ENCODE results near the gene KRTAP4-3.
"Not testable (repeated sequence)": the region's sequence is repeated elsewhere in the genome, so short reads cannot be mapped to it uniquely, and the experiment has no call there.

KRTAP4-3 gene

DNA sequence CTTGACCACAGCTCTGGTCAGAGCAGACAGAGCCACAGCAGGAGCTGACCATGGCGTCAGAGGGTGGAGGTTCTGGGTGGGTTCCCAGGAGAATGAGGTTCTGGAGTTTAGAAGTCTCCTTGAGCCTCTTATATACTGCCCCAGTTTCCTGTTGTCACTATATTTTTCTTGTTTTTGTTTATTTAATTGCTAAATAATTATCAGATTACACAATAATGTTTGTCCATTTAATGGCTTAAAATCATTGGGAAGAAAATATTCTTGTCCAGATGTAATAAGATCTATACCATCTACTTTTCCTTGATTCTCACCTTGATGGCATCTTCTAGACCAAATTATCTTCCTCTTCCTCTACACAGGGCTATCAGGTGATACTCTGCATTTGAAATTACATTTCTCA, at the start of gene KRTAP4-3:
KRTAP4-3 (minus strand) TSS at position 101 of the 400 bp plus-strand sequence; CDS start at position 52, 49 bp downstream.
- no peak for DNase-seq (ENCODE audit: low read depth)

DNA sequence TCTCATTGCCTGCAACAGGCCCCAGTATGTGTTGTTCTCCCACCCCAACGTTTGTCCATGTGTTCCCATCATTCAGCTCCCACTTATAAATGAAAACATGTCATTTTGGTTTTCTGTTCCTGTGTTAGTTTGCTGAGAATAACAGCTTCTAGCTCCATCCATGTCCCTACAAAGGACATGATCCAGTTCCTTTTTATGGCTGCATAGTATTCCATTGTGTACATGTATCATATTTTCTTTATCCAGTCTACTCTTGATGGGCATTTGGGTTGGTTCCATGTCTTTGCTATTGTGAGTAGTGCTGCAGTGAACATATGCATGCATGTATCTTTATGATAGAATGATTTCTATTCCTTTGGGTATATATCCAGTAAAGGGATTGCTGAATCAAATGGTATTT, 47.7 kb upstream of the KRTAP4-3 start:
- no peak for DNase-seq (ENCODE audit: low read depth)

DNA sequence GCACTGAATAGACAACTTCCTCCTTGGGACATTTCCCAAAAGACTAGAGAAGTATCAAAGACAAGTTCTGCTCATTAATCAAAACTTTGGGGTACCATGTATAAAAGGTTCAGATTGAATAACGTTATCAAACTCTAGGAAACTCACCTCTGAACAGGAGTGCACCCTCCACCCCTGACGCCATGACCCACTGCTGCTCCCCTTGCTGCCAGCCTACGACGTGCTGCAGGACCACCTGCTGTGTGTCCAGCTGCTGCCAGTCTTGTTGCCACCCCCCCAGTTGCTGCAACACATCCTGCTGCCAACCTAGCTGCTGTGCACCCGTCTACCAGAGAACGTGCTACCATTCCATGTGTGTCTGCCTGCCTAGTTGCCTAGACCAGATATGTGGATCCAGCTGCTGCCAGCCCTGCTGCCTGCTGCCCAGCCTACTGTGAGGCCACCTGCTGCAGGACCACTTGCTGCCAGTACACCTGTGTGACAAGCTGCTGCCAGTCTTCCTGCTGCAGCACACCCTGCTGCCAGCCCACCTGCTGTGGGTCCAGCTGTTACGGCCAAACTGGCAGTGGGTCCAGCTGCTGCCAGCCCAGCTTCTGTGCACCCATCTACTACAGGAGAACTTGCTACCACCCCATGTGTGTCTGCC, 44.6 kb upstream of the KRTAP4-3 start:
- DNase-seq (ENCODE audit: low read depth), result no peak

DNA sequence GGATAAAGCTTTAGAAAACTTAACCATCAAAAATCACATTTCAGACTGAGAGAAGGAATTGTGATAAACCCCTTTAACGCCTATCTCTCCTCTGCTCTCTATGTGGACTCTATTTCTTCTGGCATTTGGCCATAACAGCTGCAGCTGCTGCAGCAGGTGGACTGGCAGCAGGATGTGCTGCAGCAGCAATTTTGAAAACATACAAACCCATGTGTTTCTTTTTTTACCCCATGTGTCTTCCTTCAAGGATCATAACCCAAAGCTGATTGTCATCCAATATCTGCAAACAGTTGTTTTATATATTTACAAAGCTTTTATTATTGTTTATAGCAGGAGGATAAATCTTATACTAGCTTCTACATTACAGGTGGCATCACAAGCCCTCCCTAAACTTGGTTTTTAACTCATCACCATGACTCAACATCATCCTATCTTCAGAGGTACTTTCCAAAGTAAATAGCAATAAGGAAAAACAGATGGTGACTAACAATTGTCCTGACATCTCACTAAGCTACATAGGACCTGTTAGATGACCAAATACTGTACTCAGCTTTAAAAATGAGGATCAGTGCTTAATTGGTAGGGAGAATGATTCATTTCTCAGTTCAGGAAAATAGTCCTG, 43.9 kb upstream of the KRTAP4-3 start:
- no peak for DNase-seq (ENCODE audit: low read depth)

DNA sequence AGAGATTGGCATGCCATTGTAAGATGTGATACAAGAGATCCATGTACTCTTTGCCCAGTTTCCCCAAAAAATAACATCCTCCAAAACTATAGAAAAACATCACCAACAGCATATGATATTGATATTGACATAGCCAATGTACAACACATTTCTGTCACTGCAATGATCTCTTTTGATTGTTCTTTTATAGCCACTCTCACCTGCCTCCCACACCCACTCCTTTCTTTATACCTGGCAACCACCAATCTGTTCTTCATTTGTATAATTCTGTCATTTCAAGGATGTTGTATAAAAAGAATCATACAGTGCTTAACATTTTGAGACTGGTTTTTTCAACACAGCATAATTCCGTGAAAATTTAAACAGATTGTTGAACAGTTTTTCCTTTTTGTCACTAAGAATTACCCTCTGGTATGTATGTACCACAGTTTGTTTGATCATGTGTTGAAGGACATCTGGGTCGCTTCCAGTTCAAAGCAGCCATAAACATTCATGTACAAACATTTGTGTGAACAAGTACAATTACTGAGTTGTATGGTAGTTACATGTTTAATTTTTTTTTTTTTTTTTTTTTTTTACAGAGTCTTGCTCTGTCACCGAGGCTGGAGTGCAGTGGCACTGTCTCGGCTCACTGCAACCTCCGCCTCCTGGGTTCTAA, 31.5 kb upstream of the KRTAP4-3 start:
- no peak for DNase-seq (ENCODE audit: low read depth)

DNA sequence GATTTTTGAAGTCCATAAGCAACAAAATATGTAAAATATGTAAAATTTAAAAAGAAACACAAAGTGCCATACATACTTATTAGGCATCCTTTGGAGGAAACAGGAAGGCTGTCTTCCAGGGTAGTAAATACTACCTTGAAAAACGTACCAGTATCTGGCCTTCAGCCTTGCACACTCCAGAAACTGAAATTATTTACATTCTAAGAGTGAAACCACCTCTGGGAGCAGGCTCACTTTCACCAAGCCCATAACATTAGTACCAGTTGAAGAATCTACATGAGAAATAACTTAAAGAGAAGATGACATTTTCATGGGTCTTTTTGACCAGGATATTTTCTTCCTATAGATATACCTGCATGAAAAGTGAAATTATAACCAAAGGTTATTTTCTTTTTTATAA, 28.0 kb upstream of the KRTAP4-3 start:
- no peak for DNase-seq (ENCODE audit: low read depth)

DNA sequence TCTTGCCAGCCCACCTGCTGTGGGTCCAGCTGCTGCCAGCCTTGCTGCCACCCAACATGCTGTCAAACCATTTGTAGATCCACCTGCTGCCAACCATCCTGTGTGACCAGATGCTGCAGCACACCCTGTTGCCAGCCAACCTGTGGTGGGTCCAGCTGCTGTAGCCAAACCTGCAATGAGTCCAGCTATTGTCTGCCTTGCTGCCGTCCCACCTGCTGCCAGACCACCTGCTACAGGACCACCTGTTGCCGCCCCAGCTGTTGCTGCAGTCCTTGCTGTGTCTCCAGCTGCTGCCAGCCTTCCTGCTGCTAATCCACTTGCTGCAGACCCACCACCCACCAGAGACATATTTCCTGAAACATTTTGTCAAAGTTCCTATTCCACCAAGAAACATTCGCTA, 22.3 kb upstream of the KRTAP4-3 start:
- no peak for DNase-seq (ENCODE audit: low read depth)

DNA sequence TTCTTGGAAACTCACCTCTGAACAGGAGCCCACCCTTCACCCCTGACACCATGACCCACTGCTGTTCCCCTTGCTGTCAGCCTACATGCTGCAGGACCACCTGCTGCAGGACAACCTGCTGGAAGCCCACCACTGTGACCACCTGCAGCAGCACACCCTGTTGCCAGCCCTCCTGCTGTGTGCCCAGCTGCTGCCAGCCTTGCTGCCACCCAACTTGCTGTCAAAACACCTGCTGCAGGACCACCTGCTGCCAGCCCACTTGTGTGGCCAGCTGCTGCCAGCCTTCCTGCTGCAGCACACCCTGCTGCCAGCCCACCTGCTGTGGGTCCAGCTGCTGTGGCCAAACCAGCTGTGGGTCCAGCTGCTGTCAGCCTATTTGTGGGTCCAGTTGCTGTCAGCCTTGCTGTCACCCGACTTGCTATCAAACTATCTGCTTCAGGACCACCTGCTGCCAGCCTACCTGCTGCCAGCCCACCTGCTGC, 21.9 kb upstream of the KRTAP4-3 start, which contains the start of gene KRTAP9-1:
KRTAP9-1 (plus strand) TSS at position 51 of the 482 bp plus-strand sequence; CDS start at position 51, 0 bp downstream.
- not testable (repeated sequence) for DNase-seq (ENCODE audit: low read depth)

DNA sequence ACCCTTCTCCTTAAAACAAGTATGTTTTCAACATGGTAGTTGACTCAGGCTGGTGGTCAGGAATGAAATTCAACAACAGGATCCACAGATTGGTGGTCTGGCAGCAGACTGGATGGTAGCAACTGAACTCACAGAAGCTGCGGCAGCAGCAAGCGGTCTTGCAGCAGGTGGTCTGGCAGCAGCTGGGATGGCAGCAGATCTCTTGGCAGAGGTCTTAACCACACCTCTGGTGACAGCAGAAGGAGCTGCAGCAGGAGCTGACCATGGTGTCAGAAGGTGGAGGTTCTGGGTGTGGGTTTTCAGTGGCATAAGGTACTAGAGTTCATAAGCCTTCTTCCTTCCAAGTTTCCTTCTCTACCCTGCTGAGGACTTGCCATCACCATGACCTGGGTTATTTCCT, 18.9 kb upstream of the KRTAP4-3 start:
- no peak for DNase-seq (ENCODE audit: low read depth)

DNA sequence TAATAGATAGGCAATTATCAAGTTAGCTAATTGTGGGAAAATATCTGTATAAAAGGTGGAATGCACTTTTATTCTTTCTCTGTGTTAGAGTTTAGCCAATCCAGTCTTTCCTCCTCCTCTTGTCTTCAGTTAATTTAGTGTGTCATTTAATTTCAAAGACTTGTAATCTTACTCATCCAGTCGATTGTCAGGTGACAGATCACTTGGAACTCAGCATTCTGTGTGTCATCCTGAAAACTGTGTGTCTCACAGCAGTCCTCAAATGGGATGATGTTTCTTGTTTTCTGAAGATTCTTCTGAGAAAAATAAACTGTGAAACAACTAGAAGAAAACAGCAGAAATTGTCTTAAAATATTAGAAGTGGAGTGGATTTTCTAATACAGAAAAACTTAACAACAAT, 17.0 kb upstream of the KRTAP4-3 start:
- DNase-seq (ENCODE audit: low read depth), result no peak

DNA sequence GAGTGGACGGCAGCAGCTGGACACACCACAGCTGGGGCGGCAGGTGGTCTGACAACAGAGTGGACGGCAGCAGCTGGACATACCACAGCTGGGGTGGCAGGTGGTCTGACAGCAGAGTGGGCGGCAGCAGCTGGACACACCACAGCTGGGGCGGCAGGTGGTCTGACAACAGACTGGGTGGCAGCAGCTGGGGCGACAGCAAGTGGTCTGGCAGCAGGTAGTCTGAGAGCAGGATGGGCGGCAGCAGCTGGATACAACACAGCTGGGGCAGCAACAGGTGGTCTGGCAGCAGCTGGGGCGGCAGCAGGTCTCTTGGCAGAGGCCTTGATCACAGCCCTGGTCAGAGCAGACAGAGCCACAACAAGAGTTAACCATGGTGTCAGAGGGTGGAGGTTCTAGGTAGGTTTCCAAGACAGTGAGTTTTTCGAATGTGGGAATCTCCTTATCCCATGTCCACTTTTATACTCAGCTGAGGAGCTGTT, 16.5 kb upstream of the KRTAP4-3 start, which contains the start of gene KRTAP4-1:
KRTAP4-1 (minus strand) TSS at position 432 of the 482 bp plus-strand sequence; CDS start at position 375, 57 bp downstream.
- DNase-seq (ENCODE audit: low read depth), result no peak

DNA sequence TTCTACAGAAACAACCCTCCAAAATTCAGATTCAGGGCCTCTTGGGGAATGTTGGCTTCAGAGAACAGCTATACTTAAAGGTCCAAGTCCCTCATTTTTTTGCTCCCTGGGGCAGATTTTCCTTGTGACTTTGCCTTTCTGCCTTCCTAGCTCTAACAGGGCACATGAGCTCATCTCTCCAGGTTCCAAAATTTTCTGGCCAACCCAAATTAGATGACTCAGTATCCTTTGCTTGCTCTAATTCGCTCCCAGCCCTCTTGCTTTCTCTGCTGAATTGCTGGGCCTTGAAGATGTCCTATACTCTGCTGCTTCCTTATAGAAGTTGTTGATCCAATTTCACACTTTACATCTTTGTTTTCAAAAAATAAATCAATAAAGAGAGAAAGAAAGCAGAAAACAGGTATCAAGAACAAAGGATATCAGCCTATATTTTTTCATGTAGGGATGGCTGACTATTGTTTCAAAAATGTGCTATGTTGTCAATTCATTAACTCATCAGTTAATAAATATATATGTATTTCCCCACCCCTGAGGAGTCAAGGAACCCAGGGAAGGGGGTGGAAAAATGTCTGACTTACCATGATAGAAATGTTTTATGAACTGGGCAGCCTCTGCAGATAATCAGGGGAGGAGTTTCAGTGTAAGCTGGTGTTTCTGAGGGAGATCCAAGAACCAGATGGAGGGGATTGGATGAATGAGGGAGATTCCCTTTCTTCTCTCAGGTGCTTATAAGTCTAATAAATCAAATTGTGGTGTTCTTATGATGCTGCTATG, 11.0 kb upstream of the KRTAP4-3 start:
- DNase-seq (ENCODE audit: low read depth), result no peak

DNA sequence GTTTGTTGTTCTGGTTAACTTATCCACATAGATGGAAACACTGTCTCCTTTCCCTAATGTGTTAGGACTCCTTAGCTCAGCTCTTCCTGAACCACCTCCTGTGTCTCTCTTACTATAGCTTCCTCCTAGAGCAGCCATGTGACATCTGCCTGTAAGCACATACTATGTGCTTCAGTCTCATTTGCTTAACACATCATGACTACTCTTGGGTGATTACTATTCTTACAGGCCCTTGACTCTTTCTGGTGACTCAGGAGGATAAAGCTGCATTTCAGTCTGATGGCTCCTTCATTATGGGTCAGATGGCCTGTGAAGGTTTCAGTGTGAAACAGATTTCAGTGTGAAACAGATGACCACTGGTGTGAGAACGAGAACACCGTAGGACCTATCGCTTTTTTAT, 10.3 kb upstream of the KRTAP4-3 start:
- DNase-seq (ENCODE audit: low read depth), result no peak

DNA sequence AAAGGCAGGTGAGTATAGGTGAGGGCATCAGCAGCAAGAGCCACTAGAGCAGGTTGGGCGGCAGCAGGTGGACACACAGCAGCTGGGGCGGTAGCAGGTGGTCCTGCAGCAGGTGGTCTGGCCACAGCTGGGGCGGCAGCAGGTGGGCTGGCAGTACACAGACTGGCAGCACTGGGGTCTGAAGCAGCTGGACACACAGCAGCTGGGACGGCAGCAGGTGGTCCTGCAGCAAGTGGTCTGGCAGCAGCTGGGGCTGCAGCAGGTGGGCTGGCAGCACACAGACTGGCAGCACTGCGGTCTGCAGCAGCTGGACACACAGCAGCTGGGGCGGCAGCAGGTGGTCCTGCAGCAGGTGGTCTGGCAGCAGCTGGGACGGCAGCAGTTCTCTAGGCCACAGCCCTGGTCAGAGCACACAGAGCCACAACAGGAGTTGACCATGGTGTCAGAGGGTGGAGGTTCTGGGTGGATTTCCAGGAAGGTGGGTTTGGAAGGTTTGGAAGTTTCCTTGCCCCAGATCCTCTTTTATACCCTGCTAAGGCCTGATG, 9.8 kb upstream of the KRTAP4-3 start, which contains the start of gene KRTAP4-2:
KRTAP4-2 (minus strand) TSS at position 495 of the 545 bp plus-strand sequence; CDS start at position 438, 57 bp downstream.
- no peak for DNase-seq (ENCODE audit: low read depth)

DNA sequence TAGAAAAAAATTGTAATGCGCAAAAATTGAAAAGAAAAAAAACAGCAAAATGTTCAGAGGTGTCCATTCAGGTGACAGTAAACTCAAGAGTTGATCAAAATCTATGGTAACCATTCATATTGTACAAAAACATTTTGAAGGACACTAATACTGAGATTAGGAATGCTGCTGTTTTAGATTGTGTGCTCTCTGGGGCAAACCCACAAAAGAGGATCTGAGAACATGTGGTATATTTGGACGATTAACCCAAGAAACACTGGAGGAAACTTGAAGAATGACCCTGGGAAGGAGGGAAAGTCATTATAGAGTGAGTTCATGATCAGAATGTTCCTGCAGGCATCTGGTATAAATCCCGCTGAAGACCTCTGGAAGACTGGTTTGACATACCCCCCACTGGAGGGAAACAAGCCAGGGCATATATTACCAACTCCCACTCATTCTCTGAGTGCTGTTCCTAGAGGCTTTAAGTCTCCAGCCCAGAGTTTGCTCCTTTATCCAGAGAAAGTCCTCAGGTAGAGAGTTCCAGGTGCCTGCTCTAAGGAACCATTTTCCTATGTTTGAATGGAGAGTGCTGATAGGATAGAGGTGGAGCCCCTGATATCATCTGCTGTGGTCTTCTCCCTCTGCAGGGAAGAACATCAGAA, 8.8 kb upstream of the KRTAP4-3 start:
- DNase-seq (ENCODE audit: low read depth), result no peak

DNA sequence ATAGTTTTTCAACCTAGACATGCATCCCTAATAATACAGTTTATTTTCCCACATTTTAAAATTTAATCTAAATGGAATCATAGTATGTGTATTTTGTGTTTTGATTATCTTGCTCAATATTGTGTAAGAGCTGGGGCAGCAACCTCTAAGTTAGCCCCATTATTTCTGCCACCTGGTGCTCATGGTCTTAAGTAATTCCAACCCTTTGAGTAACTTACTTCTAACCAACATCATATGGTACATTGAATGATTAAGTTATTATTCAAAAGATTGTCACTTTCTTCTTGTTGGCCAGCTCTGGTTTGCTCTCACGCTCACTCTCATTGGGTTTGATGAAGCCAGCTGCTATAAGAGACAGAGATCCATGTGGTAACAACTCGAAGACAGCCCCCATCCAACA, 3.9 kb upstream of the KRTAP4-3 start:
- no peak for DNase-seq (ENCODE audit: low read depth)

DNA sequence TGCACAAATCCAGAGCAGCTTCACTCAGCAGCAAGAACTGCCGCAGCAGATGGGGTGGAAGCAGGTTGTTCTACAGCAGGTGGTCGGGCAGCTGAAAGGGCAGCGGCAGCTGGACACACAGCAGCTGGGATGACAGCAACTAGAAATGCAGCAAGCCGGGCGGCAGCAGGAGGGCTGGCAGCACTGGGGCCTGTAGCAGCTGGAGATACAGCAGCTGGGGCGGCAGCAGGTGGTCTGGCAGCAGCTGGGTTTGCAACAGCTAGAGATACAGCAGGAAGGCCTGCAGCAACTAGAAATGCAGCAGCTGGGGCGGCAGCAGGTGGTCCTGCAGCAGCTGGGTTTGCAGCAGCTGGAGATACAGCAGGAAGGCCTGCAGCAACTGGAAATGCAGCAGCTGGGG, 460 bp downstream of the KRTAP4-3 start:
- no peak for DNase-seq (ENCODE audit: low read depth)

DNA sequence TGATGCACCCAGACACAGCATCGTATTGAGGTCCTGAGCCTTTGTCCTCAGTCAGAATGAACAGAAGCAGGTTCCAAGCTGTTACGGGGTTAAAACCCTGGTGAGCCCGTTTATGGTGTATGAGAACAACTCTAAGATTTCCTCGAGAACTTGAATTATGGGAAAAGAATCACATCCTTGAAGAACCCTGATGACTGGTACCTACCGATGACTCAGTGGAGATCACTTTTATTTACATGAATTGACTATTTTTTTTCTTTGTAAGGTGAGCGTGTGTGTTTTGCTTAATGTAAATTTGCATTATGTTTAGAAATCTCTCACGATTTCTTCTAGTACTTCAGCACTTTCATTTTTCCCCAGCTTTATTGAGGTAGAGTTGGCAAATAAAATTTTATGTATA, 4.2 kb downstream of the KRTAP4-3 start:
- no peak for DNase-seq (ENCODE audit: low read depth)

DNA sequence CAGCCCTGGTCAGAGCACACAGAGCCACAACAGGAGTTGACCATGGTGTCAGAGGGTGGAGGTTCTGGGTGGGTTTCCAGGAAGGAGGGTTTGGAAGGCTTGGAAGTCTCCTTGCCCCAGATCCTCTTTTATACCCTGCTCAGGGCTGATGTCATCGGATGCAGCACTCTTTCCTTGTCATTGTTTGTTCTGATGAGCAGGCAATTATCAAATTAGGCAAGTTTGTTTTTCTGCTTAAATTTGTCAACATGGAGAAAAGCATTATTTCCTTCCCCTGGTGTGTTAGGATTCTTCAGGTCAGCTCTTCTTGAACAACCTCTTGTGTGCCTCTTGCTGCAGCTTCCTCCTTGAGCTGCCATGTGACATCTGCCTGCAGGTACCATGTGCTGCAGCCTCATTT, 7.4 kb downstream of the KRTAP4-3 start, which contains the start of gene KRTAP4-4:
KRTAP4-4 (minus strand) TSS at position 101 of the 400 bp plus-strand sequence; CDS start at position 44, 57 bp downstream.
- no peak for DNase-seq (ENCODE audit: low read depth)

DNA sequence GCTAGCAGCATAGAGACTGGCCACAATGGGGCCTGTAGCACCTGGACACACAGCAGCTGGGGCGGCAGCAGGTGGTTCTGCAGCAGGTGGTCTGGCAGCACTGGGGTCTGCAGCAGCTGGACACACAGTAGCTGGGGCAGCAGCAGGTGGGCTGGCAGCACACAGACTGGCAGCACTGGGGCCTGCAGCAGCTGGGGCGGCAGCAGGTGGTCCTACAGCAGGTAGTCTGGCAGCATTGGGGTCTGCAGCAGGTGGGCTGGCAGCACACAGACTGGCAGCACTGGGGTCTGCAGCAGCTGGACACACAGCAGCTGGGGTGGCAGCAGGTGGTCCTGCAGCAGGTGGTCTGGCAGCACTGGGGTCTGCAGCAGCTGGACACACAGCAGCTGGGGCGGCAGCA, 7.8 kb downstream of the KRTAP4-3 start:
- not testable (repeated sequence) for DNase-seq (ENCODE audit: low read depth)

DNA sequence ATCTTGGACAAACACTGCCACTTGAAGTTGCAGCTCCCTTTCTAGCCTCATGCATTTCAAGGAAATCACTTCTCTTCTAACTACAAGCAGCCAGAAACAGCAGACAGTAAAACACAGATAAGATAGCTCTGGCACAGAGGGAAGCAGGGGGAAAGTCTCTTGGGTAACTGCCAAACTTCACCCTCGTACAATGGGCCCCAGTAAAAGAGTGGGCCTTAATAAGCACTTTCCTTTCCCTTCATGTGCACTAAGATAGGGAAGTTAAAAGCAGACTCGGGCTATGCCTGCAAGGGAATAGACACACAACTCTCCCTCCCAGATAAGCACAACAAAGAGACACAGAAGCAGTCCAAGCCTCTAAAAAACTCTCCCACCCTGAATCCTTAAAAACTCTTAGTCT, 14.2 kb downstream of the KRTAP4-3 start:
- no peak for DNase-seq (ENCODE audit: low read depth)

Measured in activated T-cell treated with anti-CD3 and anti-CD28 coated beads for 24 hours (primary cell).